ENCODE data around the gene PRELP. TPM values are rescaled to one million over a fixed set of nuclear protein-coding genes. Genes with fewer than 3 reads are reported as not detected.
"Not testable (repeated sequence)": the region's sequence is repeated elsewhere in the genome, so short reads cannot be mapped to it uniquely, and the experiment has no call there.

Gene PRELP
- 1 to 10 TPM; 2.4 to 3.2 (median 2.9) TPM for polyA plus RNA-seq (ENCODE audit: insufficient read length in 3 of 3)

DNA sequence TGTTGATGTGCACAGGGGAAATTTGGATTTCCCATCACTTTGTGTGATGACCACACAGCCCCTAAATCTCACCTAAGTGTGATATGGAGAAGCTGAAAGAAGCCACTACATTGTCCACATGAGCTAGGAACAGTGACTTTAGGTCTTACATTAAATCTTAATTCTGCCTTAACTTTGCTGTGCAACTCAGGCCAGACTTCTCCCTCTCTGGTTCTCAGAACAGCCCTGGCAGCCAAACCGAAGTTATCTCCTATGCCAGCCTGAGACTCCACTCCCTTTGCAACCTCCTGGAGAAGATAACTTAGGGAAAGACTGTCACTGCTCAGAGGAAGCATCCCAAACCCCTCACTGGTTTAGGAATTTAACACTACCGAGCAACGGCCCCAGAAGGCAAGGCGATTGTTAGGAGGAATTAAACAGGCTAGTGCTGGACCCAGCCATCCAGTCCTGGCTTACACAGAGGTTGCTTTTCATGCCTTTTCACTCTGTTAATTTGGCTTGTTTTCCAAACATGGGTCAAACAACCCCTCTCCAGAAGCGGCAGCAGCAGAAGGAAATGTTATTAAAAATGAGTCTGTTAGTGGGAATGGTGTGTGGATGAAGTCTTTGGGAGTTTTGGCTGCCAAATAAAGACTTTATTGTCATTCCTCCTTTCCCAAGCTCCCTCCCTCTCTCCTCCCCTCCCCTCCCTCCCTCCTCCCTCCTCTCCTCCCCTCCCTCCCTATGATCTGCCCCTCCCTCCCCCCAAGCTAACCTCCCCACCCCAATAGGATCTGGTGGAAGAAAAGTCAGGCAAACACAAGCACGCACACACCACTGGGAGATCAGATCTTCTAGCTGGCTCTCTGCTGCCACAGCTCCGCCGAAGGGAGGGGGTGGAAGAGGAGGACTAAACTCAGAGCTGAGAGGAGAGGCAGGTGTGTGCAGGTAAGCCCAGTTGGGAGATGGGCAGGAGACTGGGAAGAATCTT lies at the start of gene PRELP:
TSS of gene PRELP (plus strand) at position 795 of the 970 bp plus-strand sequence. CDS start 7,379 bp downstream, outside the sequence.
- DNase-seq (ENCODE audit: low read depth in 3 of 3, low spot score in 2 of 3) = no peak

DNA sequence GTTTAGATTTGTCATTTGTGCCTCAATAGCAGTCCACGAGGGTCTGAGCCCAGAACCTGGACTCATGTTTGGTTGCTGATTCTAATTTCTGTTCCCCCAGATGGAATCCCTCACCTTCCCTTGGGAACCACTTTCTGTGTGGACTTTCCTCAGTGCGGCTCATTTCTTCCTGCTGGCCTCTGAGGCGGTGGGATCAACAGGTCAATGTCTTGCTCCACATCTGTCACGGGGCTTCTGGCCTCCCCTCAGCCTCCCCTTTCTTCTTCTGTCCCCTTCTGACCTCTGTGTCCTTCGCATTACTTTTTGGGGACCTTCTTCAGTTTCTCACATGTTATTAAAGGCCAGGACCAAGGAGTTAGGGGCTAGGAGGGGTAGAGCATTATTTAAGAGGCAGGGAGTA lies 49.2 kb upstream of the PRELP start:
- DNase-seq (ENCODE audit: low read depth in 3 of 3, low spot score in 2 of 3) = no peak

DNA sequence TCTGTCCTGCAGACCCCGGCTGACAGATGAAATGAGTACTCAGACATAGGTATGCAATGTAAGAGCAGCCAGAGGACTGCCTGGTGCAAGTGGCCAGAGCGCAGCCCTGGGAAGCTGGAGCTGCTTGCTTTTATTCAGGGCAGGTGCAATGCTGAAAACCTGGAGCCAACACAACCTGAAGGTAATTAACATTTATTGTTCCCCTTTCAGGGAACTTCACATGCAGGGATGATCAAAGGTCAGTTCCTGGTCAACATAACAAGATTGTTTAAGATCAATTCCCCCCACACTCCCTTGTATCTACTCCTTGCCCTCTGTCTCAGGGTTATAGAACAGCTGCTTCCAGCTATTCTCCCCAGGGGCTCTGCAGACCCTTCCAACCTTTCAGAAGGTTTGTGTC lies 48.7 kb upstream of the PRELP start:
- no peak for DNase-seq (ENCODE audit: low read depth in 3 of 3, low spot score in 2 of 3)

DNA sequence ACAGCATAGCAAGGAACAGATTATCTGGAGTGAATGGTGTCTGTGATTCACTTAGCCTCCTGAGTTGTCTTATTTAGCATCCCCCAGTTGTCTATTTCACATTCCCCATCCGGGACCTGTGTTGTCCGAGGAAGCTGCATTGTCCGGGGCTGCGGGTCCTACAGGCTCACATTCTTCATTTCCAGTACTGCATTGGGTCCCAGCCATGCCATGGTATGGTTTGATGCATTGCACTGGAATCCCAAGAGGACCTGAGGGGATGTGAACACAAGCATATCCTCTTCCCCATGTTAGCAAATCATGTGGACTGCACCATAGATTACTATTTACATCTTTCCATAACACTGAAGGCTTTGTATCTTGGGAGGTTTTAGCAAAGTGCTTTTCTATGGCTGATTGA lies 48.2 kb upstream of the PRELP start:
- DNase-seq (ENCODE audit: low read depth in 3 of 3, low spot score in 2 of 3) = no peak

DNA sequence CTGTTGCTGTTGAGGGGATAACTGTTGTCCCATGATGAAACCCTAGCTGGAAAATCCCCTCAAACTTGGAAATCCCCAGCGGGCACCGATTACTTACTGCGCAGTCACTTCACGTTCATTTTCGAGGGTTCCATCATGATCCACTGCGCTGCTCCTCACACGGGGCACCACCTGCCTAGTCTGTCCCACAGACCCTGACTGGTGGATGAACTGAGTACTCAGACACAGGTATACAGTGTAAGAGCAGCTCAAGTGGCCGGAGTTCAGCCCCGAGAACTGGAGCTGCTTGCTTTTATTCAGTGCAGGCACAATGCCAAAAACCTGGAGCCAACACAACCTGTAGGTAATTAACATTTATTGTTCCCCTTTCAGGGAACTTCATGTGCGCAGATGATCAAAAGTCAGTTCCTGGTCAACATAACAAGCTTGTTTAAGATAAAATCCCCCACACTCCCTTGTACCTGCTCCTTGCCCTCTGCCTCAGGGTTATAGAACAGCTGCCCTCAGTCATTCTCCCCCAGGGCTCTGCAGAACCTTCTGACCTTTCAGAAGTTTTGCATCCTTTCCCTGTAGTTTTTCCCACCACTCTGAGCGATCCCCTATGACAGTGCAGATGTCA lies 46.5 kb upstream of the PRELP start:
- DNase-seq (ENCODE audit: low read depth in 3 of 3, low spot score in 2 of 3) = no peak

DNA sequence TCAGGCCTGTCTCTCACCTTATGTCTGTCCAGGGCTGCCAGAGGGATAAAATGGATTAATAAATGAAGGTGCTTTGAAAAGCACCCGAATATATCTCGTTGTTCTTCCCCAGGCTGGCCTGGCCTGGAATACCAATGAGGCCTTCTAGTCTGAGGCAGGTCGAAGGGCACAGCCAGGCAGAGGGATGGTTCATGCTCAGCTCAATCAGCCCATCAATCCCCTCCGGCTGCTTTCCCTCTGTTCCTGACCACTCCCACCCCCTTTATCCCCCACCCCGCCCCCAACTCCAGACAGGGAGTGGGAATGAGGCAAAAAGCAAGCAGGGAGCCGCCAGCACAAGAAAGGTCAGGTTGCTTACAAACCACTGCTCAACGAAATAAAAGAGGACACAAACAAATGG lies 40.0 kb upstream of the PRELP start:
- DNase-seq (ENCODE audit: low read depth in 3 of 3, low spot score in 2 of 3) = no peak

DNA sequence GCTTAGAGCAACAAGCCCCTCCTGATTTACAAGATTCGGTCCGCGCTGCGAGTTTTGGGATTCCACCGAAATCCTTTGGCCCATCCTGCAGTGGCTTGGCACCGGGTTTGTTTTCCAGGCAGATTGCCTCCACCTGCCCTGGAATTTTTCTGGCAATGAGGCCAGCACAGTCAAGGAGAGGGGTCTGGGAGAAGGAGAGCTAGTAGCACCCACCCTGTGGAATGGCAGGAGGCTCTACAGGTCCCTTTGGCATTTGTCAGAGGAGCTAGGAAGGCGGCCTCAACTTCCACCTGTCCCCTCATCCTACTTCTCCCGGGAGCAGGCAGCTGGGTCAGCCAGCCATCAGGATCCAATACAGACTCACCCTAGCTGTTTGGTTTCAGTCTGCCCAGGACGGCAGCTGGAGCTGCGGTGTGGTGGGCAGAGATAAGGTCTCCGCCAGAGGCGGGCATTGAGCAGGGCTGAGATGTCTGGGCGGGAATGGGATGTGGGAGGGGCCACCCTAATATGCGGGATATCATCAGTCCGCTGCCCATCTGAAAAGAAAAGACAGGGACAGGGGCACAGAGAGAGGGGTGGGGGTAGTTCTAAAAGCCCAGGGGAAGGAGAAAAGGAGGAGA lies 37.8 kb upstream of the PRELP start:
- DNase-seq (ENCODE audit: low read depth in 3 of 3, low spot score in 2 of 3) = no peak

DNA sequence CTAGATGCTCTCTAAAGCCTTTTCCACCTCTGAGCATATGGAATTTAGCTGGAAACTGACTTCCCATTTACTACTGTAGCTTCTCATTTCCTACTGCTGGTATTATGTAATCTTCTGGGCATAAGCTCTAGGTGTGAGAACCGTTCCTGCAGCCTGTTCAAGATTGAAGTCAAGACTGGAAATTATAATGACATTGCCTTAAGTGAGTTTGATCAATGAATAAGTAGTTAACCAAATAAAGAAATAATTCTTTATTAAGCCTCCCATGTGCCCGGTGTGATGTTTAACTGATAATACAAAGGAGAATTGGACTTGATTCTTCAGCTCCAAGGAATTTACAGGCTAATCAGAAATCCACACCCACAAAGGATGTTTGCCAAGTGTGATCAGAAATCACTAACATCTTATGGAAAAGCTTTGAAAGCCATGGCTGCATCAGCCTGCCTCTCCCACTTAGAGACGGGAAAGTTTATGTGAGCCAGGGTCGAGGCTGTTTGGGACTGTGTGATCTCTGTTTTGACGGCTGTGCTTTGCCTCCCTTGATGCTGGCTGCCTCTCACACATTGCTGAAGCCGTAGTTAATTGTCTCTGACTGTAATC lies 36.4 kb upstream of the PRELP start:
- no peak for DNase-seq (ENCODE audit: low read depth in 3 of 3, low spot score in 2 of 3)

DNA sequence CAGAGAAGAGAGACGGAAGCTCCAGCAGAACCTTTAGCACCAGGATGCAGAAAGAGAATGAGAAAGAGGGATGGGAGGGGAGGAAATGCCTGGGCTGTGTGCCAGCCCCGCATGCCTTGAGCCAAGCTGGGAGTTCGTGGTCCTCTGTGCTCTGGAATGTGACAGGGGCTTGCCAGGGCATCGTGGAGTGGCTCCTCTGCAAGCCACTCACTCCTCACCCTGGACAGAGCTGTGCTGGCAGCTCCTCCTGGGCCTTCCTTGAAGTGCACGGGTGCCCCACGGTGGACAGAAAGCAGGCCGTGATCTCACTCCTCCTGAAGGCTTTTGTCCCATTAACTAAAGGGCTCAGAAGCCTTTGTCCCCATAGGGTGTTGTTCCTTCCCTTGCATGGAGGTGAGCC lies 34.8 kb upstream of the PRELP start:
- no peak for DNase-seq (ENCODE audit: low read depth in 3 of 3, low spot score in 2 of 3)

DNA sequence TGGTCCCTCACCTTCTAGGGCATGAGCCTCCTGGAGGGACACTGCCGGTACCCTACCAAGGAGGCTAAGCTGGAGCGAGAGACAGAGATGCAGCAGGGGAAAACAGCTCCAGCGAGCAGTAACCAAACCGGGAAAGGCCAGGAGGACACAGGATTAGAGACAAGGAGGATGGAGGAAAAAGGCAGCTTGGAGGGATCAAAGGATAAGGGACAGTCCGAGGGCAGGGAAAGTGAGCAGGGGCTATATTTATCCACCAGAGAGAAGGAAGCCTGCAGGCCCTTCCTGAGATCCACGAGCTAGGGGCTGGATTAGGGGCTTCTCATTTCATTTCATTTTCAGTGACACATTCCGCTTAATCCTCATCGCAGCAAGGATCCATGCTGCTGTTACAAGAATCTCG lies 33.8 kb upstream of the PRELP start:
- no peak for DNase-seq (ENCODE audit: low read depth in 3 of 3, low spot score in 2 of 3)

DNA sequence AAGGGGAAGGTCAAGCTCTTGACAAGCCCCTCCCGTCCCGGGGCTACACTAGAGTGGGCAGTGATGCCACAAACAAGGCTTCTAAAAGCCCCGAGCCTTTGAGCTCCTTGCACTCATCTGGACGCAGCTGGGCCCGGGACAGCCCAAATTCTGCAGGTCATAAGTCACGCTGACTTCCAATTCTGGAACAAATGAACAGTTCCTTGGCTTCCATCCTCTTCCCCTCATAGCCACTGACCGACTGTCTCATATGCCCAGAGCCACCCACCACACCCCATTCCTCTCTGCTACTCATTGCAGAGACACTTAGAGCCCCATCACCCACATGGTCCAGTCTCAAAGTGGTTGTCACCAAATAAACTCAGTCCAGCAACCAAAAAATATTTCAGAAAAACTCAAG lies 32.8 kb upstream of the PRELP start:
- DNase-seq (ENCODE audit: low read depth in 3 of 3, low spot score in 2 of 3) = no peak

DNA sequence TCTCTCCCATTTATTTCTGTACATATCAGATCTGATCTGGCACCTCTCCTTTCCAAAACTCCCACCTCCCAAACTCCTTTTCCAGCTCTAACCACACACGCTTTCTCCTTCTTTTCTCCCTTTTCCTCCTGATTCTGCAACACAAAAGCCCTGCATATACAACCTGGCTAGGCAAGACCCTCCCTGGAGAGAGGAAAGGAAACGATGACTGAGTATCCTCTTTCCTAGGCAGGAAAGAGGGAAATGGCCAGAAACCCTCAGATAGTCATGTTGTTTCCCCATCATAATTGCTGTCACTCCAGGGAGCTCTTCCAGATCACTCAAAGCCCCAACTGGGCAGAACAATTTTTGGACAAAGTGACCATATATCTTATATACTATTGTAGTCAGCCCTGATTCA lies 32.3 kb upstream of the PRELP start:
- no peak for DNase-seq (ENCODE audit: low read depth in 3 of 3, low spot score in 2 of 3)

DNA sequence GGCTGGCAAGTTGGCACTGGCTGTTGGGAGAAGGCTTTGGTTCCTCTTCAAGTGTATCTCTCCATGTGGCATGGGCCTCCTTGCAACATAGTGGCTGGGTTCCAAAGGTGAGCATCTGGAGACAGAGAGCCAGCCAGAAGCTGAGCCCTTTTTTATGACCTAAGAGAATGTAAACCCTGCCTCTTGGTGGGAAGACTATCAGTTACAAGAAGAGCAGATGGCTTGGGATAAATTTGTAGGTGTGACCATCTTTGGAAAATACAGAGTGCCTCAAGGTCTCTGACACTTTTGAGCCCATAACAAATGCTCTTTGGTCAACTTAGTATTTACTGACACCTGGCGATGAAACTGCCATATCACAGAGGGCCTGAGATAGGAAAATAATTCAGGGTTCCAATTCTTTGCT lies 31.4 kb upstream of the PRELP start:
- no peak for DNase-seq (ENCODE audit: low read depth in 3 of 3, low spot score in 2 of 3)

DNA sequence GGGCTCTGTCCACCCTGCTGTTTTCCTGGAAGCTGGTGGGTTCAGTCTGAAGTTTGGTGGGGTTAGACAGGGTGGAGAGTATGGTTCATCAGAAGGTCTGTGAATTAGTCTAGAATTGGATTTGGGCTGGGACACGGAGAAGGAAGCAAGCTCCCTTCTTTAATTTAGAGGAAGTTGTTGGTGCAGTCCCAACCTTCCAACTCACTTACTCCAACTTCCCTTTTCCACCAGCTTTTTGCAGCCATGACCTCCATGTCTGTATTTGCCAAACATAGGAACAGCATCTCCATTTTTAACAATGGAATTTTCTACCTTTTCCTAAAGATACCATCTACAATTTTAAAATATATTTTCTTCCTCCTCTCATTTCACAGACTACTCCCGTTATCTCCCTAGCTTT lies 28.5 kb upstream of the PRELP start:
- DNase-seq (ENCODE audit: low read depth in 3 of 3, low spot score in 2 of 3) = no peak

DNA sequence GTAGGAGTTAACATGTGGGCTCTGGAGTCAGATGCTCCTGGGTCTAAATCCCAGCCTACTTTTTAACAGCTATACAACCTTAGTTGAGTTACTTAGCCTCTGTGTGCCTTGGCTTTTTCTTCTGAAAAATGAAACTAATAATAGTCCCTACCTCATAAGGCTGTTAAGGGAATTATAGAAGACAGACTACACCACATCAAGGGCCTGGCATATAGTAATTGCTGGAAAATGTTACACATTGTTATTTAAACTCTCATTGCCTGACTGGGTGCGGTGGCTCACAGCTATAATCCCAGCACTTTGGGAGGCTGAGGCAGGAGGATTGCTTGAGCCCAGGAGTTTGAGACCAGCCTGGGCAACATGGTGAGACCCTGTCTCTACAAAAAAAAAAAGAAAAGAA lies 28.0 kb upstream of the PRELP start:
- DNase-seq (ENCODE audit: low read depth in 3 of 3, low spot score in 2 of 3) = not testable (repeated sequence)

DNA sequence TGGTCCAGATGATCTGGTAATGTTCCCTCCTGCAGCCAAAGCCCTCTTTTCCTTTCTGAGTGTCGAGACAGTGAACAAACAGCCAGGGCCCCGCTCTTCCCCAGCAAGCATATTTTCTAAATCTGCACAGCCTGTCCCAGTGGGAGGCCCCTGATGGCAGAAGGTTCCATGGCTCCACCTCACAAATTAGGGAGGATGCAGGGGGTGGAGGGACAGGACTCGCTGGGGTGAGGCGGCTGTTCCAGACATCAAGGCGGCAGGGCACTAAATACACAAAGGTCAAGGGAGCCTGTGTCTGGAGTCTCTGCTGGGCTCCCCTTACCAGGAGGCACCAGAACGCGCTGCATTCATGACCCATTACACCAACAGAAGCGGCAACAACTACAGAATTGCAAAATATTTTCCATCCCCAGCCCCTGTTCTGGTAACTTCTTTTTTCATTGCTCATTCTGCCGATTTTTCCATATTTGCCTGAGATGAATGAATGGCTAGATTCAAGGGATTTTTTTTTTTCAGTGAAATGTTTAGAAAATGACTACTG lies 27.0 kb upstream of the PRELP start:
- DNase-seq (ENCODE audit: low read depth in 3 of 3, low spot score in 2 of 3) = no peak

DNA sequence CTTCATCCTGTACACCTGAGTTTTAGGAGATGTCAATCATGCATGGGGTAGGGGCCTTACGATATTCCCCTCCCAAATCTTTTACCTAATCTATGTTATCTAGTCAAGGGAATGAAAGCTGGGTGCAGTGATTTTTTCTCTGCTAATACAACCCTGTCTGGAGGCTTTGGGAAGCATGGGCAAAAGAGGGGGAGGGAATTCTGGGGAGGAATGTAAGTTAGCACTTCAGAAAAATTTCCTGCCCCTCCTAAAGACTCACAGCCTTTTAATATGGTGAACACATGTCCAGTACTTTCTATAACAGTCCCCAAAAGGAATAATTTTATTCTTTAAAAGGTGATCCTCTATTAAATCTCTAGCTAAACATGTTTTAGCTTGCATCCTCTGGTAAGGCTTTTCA lies 25.6 kb upstream of the PRELP start:
- no peak for DNase-seq (ENCODE audit: low read depth in 3 of 3, low spot score in 2 of 3)

DNA sequence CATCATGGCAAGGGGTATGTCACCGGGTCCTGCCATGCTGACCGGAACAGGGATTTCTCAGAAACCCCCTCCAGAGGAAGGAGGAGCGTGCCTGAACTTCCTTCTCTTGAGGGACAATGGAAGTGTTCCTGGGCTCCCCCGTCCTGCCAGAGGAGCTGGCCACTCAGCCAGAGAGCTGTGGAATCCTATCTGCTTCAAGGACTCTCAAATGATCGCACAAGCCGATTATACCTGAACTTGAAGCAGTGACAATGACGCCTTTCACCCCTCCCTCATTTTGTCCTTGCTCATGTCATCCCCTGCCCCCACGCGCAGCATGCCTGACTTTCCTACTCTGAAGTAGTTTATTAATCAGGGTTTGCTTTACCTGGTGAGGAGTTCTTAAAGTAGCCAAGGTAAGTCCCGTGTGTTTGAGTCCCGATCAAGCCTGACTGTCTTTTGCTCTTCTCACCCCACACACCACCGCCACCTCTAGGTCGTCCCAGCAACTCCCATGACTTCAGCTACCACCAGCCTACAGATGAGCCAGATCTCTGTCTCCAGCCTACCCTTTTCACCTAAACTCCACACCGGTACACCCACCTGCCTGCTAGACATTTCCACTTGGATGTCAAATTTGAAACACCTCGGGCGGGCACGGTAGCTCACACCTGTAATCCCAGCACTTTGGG lies 25.0 kb upstream of the PRELP start:
- DNase-seq (ENCODE audit: low read depth in 3 of 3, low spot score in 2 of 3) = no peak

DNA sequence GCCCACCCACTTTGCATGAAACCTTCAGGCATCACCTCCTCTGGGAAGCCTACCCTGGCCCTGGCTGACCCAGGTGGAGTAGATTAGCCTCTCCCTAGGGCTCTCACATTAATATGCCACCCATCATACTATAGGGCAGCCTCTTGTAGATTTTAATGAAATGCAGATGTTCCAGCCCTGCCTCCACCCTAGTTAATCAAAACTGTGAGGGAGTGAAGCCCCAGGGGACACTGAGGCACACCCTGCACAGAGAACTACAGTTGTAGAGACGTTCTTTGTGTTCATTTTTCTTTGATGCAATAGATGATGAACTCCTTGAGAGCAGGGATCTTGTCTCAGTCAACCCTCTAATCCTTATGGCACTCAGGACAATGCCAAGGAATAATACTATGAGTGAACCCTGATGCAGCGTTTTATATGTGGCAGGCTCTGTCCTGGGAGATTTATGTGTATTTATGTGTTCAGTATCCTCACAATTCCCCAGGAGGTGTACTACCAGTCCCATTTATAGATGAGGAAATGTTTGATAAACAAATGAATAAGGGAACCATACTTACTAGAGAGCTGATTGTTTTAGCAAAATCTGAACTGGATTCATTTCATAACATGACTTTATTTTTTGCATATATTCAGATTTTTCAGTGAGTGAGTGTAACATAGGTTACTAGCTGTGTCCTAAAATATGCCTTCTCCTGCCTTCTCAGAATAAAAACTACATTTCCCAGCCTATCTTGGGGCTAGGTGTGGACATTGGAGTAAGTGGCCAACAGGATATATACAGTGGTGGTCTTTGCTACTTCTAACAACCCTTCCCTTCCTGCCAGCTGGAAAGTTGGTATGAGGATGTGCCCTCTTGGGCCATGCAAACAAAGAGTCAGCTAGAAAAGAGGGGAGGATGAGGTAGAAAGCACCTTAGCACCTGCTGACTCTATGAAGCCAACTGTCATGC lies 23.5 kb upstream of the PRELP start:
- no peak for DNase-seq (ENCODE audit: low read depth in 3 of 3, low spot score in 2 of 3)

All from right renal cortex interstitium (tissue), 3 donors.